T-helper 2 cell treated with Interferon-gamma antibody and Interleukin-4, amounts not matched to agents 5 μg/mL and 100 μg/mL, for 36 hours (primary cell): ENCODE data around the gene LAT.
A peak's percentile ranks its signal among the peaks of the same experiment; 100 is the strongest.

Experiments used
- DNase-seq: peaks from one replicate; pipeline ENCODE4 v3.0.0; 2021; ENCODE audit warnings: low spot score
- H3K27ac Mint-ChIP-seq: one replicate; pipeline ENCODE4 v1.8.0; 2021; ENCODE audit warnings: mild to moderate bottlenecking, mixed read lengths
- H3K27me3 Mint-ChIP-seq: one replicate; pipeline ENCODE4 v1.8.0; 2021; ENCODE audit warnings: low read depth, mixed read lengths
- H3K36me3 Mint-ChIP-seq: one replicate; pipeline ENCODE4 v1.8.0; 2021; ENCODE audit warnings: low read depth, mixed read lengths
- H3K4me1 Mint-ChIP-seq: one replicate; pipeline ENCODE4 v1.8.0; 2021; ENCODE audit warnings: low read depth, mixed read lengths
- H3K4me3 Mint-ChIP-seq: one replicate; pipeline ENCODE4 v1.8.0; 2022; ENCODE audit warnings: mild to moderate bottlenecking, moderate library complexity, mixed read lengths
- H3K9me3 Mint-ChIP-seq: one replicate; pipeline ENCODE4 v1.8.0; 2021; ENCODE audit warnings: mixed read lengths

LAT gene

DNA sequence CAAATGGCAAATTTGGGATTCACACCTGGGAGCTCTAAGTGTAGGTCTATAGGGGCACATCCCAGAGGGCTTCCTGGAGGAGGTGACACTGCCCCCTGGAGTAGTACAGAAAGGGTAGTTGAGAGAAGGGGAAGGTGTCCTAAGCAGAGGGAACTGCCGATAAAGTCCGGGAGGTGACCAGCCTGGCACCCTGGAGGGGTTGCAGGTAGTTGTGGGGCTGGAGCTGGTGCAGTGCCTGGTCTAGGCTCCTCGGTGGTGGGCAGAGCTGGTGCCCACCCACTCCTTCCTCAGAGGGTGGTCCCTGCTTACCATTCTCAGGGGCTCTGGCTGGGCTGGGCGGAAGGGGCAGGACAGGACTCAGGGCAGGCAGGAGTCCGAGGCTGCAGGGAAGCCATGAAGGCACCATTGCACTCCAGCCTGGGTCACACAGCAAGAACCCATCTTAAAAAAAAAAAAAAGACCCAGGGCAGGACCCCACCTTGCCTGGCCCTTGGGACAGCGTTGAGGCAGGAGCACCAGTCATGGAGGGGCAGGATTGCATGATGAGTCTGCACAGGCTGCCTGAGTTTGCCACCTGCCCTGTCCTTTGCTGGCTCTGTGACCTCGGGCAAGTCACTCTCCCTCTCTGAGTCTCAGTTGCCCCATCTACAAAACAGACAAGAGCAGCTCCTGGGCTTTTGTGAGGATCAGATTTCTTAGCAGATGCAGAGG is 43.8 kb downstream of the LAT start:
- H3K4me3 Mint-ChIP-seq: no peak overlapping the region
- H3K27ac Mint-ChIP-seq: peak overlapping the region; percentile 74
- no peak for DNase-seq
- no peaks in the 10 kb centered on the region for H3K27me3 Mint-ChIP-seq
- no peaks in the 10 kb centered on the region for H3K9me3 Mint-ChIP-seq
- H3K36me3 Mint-ChIP-seq: no peaks in the 10 kb centered on the region
- H3K4me1 Mint-ChIP-seq: peaks cover 32% of the 10 kb centered on the region

DNA sequence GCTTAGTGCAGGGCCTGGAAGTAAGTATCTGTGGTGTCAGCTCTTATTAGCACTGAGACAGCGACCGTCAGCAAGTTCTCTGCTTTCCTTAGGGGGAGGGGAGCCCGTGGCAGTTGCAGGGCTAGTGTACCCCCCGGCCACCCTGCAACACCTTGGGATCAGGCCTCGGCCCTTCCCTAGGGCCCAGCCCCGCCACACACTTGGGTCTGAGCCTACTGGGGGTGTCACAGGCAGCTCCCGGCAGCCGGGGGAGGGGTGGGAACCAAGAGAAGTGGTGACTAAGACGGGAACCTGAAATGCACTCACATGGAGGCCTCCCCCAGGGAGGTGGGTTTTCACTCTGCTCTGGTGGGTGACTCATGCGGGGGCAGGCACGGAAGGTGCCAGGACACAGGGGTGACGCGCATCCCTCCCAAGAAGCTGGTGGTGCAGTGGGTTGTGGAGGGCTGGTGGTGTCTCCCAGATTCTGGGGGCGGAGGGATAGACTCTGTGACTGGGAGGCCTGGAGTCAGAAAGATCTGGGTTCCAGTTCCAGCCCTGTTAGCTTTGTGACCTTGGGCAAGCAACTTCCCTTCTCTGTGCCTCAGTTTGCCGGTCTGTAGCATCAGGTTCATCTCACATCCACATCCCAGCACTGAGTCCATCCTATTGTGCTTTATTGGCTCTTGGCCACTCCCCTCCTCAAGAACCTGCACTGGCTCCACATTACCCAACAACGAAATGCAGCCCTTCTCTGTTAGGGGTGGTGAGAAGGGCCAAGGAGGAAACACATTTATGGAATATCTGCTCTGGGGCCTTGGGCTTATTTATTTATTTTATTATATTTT is 44.5 kb downstream of the LAT start:
- Mint-ChIP-seq H3K36me3 (no peaks in the 10 kb centered on the region), H3K4me3 (peak overlapping the region; percentile 18), H3K27me3 (no peaks in the 10 kb centered on the region), H3K27ac (peak overlapping the region; percentile 74), H3K9me3 (no peaks in the 10 kb centered on the region), H3K4me1 (peaks cover 26% of the 10 kb centered on the region)
- peak; percentile 93 for DNase-seq

DNA sequence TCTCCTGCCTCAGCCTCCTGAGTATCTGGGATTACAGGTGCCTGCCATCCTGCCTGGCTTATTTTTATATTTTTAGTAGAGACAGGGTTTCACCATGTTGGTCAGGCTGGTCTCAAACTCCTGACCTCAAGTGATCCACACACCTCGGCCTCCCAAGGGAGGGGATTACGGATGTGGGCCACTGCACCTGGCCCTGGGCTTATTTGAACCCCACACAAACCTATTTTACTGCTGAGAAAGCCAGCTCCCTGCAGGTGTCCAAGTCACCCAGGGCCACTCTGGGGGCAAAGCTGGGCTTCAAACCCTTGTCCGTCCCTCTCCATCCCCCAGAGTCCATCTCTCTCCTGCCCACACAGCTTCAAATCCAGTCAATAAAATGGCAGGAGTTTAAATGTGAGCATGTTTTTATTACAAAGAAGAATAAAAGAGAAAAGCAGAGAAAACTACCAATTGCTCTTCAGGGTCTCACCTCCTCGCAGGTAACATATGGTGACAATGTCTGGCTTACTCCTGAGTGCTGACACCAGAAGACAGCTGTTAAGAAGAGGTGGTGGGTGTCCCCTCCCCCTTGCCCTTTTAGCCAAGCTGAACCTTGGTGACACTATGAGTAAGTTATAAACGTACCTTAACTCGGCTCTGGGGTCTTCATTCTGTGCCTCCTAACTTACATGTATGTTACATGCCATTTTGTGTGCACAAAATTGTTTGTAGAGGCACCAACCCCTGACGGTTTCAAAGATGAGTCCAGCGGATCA is 45.4 kb downstream of the LAT start:
- Mint-ChIP-seq H3K4me1 (peaks cover 20% of the 10 kb centered on the region), H3K27ac (peak overlapping the region; percentile 45), H3K27me3 (no peaks in the 10 kb centered on the region), H3K4me3 (no peak overlapping the region), H3K9me3 (no peaks in the 10 kb centered on the region), H3K36me3 (no peaks in the 10 kb centered on the region)
- no peak for DNase-seq
